ENCODE measurements around the gene ENTHD1.

- TF ChIP-seq ARNT (IDR thresholded peaks at IDR 0.05) (no peak), HDGF (IDR thresholded peaks at IDR 0.05; ENCODE audit: borderline replicate concordance) (no peak), BHLHE40 (IDR thresholded peaks at IDR 0.05; ENCODE audit: borderline replicate concordance) (no peak), SP1 (IDR thresholded peaks at IDR 0.05) (no peak), PKNOX1 (IDR thresholded peaks at IDR 0.05) (no peak), ELF4 (IDR thresholded peaks at IDR 0.05) (no peak), FOXA1 (IDR thresholded peaks at IDR 0.05) (no peak), FOXK2 (IDR thresholded peaks at IDR 0.05) (no peak), LEF1 (IDR thresholded peaks at IDR 0.05; ENCODE audit: borderline replicate concordance) (no peak), NFRKB (IDR thresholded peaks at IDR 0.05) (no peak), FOXM1 (IDR thresholded peaks at IDR 0.05; ENCODE audit: borderline replicate concordance) (no peak), SUZ12 (IDR thresholded peaks at IDR 0.05) (no peak)
These were observed 49.1 kb upstream of the ENTHD1 start for GRCh38 chr22:39942439-39943230.

Data from HEK293T (cell line).